C4-2B (cell line): ENCODE data around the gene WNT7A.

Experiments used
- ZFX ChIP-seq: fragments of 450-650 bp; IDR thresholded peaks from 2 replicates; pipeline ENCODE4 v1.6.1; 2017
- TF ChIP-seq, protein P1 (sequence below): fragments of 450-650 bp; conservative IDR thresholded peaks from 2 replicates; pipeline ENCODE4 v1.5.1; 2017; ENCODE audit warnings: mild to moderate bottlenecking

DNA sequence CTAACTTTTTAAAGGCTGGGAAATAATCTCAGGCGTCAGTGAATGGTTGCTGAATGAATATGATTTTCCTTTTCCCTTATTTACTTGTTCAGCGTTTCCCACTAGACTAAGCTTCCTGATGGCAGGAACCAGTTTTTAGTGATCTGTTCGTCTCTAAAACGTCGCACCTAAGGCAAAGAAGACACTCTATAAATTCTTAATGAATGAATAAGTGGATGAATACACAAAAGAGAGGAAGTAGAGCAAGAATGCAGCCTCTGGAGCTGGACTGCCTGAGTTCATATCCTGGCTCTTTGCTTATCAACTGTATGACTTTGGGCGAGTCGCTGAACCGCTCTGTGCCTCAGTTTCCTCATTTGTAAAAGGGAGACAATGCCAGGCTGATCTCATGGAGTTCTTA, 38.7 kb downstream of the WNT7A start:
- TF ChIP-seq, protein P1, sequence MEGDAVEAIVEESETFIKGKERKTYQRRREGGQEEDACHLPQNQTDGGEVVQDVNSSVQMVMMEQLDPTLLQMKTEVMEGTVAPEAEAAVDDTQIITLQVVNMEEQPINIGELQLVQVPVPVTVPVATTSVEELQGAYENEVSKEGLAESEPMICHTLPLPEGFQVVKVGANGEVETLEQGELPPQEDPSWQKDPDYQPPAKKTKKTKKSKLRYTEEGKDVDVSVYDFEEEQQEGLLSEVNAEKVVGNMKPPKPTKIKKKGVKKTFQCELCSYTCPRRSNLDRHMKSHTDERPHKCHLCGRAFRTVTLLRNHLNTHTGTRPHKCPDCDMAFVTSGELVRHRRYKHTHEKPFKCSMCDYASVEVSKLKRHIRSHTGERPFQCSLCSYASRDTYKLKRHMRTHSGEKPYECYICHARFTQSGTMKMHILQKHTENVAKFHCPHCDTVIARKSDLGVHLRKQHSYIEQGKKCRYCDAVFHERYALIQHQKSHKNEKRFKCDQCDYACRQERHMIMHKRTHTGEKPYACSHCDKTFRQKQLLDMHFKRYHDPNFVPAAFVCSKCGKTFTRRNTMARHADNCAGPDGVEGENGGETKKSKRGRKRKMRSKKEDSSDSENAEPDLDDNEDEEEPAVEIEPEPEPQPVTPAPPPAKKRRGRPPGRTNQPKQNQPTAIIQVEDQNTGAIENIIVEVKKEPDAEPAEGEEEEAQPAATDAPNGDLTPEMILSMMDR, result no peak
- TF ChIP-seq ZFX, result no peak
